Left lobe of liver (tissue), 2 donors: ENCODE results near the gene CDK2AP2. TPM values are rescaled to one million over a fixed set of nuclear protein-coding genes. Genes with fewer than 3 reads are reported as not detected.
A peak's percentile ranks its signal among the peaks of the same experiment; 100 is the strongest.
"Not testable (repeated sequence)": the region's sequence is repeated elsewhere in the genome, so short reads cannot be mapped to it uniquely, and the experiment has no call there.

ENCODE experiments used
- ATAC-seq: fragments of 200-7000 bp; cut with Tn5 transposase; one replicate; pipeline ENCODE4 v1.9.1; 2020; ENCODE audit warnings: mild to moderate bottlenecking, moderate library complexity
- DNase-seq: peaks from one replicate; pipeline ENCODE4 v3.0.0-alpha.2; 2020; ENCODE audit warnings: low spot score
- total RNA-seq: library from RNA; stranded (reverse); gene quantifications from one replicate; pipeline ENCODE4 v1.2.1, GENCODE V29; 2021
- donor health status: DM: no; HTN: no; CAD: no; lungs with moderate emphysema.
- donor health status: DM: no; HTN: yes; CAD: no.

Gene CDK2AP2
- total RNA-seq, 1 donor from 2014 or later: 67.4 TPM

DNA sequence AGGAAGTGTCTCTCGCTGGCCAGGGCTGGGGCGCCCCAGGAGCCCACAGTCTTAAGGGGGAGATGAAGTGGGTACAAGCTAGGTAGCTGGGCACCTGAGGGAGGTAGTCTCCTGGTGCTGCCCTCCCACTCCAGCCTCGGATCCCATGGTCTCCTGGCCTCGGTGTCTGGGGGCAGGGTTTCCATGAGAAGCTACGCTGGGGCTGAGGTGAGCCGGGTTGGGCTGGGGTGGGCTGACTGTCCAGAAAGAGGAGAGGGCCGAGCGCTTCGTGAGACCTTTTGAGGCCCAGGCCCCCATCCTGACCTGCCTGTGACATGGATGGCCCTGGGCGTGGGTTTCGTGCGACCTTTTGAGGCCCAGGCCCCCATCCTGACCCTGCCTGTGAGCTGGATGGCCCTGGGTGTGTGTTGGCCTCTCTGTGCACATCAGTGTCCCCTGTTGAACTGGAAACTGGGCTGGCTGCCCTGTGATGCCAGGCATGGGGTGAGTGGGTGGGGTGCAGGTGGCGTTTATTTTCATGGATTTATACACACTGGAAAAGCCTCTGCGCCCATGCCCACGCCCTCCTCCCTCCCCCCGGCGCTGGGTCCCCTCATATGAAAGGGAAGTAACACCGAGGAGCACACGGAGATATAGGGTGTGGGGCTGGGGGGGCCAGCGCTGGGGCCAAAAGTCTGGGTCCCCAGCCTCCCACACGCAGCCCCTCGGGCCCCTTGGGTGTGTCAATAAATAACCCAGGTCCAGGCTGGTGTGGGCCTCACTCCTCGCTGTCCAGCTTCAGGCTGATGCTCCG, 16.5 kb downstream of the CDK2AP2 start:
- ATAC-seq (no peak), DNase-seq (no peak)

DNA sequence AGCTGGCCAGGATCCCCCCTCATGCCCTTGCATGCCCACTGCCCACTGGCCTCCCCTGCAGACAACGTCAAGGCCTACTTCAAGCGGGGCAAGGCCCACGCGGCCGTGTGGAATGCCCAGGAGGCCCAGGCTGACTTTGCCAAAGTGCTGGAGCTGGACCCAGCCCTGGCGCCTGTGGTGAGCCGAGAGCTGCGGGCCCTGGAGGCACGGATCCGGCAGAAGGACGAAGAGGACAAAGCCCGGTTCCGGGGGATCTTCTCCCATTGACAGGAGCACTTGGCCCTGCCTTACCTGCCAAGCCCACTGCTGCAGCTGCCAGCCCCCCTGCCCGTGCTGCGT, 17.3 kb downstream of the CDK2AP2 start:
- ATAC-seq: no peak
- DNase-seq: no peak

DNA sequence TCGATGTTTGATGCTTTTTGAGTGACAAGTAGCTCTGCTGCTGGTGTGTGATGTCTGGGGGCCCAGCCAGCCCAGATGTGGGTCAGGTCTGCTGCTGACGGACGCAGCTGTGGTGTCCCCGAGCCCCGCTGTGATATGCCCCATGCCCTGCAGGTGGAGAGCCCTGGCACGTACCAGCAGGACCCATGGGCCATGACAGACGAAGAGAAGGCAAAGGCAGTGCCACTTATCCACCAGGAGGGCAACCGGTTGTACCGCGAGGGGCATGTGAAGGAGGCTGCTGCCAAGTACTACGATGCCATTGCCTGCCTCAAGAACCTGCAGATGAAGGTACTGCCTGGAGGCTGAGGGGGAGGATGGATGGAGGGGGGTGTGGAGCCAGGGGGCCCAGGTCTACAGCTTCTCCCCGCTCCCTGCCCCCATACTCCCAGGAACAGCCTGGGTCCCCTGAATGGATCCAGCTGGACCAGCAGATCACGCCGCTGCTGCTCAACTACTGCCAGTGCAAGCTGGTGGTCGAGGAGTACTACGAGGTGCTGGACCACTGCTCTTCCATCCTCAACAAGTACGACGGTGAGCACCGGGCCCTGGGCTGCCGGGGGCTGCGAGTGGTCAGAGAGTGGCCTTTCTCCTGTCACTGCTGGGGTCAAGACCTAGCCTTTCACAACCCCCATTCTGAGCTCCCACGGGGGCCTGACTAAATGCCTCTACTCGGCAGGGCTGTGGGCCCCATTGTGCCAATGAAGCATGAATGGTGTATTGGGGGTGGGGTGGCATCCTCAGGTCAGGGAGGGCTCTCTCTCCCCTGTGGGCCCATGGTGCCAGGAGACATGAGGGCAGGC, 17.9 kb downstream of the CDK2AP2 start:
- DNase-seq (no peak), ATAC-seq (no peak)

DNA sequence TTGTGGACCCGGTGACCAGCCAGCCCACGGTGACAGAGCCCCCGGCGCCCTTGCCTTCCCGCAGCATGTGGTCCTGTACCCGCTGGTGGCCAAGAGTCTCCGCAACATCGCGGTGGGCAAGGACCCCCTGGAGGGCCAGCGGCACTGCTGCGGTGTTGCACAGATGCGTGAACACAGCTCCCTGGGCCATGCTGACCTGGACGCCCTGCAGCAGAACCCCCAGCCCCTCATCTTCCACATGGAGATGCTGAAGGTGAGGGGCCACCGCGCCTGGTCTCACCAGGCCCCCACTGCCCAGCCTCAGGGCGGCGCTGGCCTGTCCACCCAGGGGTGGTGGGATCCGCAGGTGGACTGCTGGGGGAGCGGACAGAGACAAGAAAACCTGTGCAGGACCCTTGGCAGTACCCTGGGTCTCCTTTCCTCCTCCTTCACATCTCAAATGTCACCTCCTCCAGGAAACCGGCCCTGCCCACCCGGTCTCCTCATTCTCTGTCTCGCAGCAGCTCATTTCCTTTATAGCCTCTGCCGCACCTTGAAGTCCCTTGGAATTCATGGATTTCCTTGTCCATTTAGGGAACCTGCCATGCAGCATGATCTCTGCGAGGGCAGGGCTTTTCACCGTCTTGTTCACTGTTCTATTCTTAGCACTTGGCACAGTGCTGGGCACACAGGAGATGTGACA, 18.6 kb downstream of the CDK2AP2 start:
- ATAC-seq (no peak), DNase-seq (no peak)

DNA sequence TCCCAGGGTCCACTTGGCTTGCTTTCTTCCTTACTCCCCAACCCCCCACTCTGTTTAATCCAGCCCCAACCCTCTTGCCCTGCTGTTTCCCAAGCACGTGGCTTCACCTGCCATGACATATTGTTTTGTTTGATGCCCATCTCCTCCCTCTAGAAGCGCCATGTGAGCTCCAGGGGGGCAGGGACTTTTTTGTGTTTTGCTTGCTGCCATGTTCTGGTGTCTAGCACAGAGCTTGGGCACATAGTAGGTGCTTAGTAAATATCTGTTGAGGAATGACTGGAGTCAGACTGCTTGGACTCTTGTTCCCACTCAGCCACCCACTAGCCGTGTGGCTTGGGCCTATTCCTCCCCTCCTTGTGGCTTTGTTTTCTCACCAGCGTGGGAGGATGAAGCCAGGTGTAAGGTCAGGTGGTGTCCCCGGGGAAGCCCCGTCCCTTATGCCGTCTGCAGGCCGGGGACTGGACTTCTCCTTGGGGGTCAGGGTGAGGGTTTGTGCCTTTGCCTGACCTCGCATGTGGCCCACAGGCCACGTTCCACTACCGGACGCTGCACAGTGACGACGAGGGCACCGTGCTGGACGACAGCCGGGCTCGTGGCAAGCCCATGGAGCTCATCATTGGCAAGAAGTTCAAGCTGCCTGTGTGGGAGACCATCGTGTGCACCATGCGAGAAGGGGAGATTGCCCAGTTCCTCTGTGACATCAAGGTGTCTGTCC, 21.3 kb downstream of the CDK2AP2 start:
- DNase-seq (no peak), ATAC-seq (no peak)

DNA sequence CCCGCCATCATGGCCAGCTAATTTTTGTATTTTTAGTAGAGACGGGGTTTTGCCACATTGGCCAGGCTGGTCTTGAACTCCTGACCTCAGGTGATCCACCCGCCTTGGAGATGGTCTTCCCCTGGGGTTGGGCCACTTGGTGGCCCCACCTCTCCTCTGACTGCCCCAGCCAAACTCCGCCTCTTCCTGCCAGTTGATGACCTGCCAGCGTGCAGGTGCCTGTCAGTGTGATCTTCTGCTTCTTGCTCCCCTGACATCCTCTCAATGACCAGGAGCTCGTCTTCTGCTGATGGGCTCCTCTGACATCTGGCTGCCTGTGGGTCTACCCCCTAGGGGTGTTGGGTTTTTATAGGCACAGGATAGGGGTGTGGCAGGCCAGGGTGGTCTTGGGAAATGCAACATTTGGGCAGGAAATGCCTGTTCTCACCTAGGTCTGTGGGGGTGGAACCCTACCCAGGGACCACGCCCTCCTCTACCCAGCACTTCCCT, 22.0 kb downstream of the CDK2AP2 start:
- not testable (repeated sequence) for ATAC-seq, DNase-seq

DNA sequence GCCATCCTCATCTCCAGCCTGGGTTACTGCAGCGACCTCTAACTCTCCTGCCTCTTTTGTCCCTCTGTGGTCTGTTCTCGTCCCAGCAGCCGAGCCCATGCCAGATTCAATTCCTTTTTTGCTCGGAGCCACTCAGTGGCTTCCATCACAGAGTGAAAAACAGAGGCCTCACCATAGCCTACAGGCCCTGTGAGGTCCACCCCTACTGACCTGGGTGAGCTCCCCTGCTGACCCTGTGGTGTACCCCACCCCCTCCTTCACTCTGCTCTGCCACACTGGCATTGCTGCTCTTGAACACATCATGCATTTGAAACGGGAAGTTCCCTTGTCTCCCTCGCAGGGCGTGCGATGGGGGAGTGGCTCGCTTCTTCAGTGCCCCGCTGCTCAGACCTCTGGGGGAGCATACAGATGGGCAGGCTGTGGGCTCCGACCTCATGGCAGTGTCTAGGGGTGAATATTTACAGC, 23.1 kb downstream of the CDK2AP2 start:
- ATAC-seq (no peak), DNase-seq (no peak)

DNA sequence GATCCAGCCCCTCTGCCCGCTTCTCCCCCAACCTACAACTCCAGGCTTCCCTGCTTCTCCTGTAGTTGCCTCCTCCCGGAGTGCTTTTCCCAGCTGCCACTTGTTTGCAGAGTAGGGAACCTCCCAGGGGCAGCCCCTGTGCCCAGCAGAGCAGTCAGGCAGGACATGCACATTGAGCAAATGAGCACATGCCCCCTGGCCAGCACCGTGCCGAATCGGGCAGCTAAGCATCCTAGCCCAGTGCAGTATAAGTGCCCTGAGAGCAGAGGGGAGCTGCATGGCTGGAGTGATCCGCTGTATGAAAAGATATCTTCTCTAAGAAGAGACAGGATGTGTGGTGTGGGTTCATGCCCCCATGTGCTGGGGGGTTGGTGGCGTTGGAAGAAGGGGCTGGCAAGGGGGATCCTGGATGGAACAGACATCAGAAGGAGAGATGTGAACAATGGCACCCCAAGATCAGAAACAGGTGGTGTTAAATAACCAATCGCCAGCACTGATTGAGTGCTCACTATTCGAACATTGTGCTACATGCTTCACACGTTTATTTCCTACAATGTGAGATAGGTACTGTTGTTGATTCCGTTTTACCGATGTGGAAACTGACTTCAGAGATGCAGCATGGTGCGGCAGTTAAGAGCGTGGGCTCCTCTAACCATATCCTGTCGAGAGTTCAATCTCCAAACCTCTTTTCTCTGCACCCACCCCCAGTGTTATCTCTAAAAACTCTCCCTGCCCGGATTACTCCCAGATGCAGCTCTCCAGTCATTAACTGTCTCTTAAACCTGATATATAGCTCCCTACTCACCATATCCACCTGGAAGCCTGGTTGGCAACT, 23.9 kb downstream of the CDK2AP2 start:
- ATAC-seq: no peak
- no peak for DNase-seq

DNA sequence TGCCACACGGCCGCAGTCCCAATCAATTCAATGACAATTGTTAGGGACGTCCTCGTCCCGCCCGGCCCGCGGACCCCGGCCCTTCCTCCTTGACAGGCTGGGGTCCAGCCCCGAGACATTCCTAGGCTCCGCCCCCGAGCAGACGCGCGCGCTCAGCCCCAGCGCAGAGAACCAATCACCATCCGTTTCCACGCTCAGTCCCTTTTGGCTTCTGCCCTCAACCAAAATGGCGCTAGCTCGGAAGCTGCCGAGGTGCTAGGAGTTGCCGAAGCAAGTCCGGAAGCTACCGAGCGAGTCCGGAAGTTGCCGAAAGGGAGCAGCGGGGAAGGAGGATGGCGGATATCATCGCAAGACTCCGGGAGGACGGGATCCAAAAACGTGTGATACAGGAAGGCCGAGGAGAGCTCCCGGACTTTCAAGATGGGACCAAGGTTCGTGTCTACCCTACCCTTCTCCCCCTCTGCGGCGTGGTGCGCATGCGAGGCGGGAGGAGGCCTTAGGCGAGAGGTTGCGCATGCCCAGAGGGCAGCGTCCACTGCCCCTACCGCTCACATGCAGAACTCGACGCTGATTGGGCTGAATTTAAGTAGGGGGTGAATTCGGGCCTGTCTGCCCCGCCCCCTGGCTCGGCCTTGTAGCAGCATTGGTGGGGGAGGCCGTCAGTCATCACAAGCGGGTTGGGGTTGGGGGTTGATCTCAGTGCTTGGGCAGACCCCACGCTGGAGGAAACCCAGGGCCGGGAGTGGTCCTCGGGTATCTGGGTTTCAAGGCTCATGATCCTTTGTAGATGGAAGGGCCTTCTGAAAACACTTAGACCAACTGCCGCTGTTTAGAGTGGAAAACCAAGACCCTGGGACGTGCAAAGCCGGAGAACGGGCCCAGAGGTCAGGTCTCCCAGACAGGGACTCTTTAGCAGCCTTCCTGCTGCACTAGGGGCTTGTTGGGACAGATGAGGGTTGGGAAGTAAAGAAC, 24.8 kb downstream of the CDK2AP2 start, which contains the start of gene AIP:
AIP (plus strand) TSS at position 200 of the 972 bp plus-strand sequence; CDS start at position 333, 133 bp downstream.
- ATAC-seq: peak; percentile 98
- DNase-seq: peak; percentile 98

DNA sequence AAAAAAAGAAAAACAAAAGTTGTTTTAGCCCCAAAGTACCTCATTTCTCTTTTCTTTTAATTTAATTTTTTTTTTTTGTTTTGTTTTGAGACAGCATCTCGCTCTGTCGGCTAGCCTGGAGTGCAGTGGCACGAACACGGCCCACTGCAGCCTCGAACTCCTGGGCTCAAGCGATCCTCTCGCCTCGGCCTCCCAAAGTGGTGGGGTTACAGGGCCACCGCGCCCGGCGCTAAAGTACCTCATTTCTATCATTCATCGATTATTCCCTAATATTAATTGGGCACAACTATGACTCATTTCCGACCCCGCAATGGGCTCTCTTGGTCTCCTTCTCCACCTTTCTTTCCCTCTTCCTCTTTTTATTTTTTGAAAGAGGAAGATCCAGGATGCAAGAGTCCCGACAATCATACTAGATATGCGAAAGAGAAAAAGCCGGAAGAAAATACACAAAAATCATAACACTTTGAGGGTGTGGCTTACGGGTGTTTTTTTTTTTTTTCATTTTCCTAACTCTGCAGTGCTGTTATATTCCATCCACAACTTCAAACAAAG, 25.6 kb downstream of the CDK2AP2 start:
- ATAC-seq (no peak), DNase-seq (no peak)

DNA sequence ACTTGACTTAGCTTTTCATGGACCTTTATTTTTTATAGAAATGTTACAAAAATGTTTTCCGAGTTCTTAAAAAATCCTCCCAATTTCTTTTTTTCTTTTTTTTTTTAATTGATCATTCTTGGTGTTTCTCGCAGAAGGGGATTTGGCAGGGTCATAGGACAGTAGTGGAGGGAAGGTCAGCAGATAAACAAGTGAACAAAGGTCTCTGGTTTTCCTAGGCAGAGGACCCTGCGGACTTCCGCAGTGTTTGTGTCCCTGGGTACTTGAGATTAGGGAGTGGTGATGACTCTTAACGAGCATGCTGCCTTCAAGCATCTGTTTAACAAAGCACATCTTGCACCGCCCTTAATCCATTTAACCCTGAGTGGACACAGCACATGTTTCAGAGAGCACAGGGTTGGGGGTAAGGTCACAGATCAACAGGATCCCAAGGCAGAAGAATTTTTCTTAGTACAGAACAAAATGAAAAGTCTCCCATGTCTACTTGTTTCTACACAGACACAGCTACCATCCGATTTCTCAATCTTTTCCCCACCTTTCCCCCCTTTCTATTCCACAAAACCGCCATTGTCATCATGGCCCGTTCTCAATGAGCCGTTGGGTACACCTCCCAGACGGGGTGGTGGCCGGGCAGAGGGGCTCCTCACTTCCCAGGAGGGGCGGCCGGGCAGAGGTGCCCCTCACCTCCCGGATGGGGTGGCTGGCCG, 30.5 kb downstream of the CDK2AP2 start:
- ATAC-seq: not testable (repeated sequence)

DNA sequence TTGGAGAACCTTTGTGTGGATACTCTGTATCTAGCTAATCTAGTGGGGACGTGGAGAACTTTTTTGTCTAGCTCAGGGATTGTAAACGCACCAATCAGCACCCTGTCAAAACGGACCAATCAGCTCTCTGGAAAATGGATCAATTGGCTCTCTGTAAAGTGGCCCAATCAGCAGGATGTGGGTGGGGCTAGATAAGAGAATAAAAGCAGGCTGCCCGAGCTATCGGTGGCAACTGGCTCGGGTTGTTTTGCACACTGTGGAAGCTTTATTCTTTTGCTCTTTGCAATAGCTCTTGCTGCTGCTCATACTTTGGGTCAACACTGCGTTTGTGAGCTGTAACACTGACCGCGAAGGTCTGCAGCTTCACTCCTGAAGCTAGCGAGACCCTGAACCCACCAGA, 31.3 kb downstream of the CDK2AP2 start:
- not testable (repeated sequence) for ATAC-seq

More for the DNA sequence above, 30.5 kb downstream of the CDK2AP2 start:
- not testable (repeated sequence) for DNase-seq

DNA sequence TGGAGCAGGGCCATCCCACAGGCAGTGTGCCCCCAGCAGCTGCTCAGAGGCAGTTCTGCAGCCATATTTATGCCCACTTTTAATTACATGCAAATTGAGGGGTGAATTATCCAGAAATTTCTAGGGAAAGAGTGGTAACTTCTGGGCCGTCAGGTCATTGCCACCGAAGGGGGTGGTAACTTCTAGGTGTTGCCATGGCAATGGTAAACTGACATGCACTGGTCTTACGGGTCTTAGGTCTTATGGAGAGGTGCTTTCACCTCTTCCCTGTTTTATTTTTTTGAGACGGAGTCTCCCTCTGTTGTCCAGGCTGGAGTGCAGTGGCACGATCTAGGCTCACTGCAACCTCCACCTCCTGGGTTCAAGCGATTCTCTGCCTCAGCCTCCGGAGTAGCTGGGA, 35.1 kb downstream of the CDK2AP2 start:
- DNase-seq (no peak), ATAC-seq (no peak)

More for the DNA sequence above, 31.3 kb downstream of the CDK2AP2 start:
- not testable (repeated sequence) for DNase-seq

DNA sequence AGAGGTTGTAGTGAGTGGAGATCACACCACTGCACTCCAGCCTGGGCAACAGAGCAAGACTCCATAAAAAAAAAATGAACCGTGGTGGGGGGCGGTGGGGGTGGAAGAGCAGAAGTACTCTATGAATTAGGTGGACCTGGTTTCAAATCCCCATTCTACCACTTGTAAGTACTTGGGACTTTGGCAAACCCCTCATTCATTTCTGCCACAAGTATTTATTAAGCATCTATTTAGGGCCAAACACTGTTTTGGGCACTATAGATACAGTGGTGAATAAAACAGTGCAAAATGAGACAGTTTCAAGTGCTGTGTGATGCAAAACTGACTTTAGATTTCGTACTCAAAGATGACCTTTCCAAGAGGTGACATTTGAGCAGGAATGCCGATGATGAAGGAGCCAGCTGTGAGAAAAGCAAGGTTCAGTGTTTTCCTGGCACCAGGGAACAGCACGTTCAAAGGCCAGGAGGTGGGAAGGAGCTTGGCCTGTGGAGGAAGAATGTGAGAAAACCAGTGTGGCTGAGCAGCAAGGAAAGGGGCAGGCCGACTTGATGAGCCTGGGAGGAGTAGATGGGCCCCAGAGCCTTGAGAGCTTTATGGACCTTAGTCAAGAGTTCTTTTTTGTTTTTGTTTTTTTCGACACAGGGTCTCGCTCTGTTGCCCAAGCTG, 37.5 kb downstream of the CDK2AP2 start:
- DNase-seq (no peak), ATAC-seq (no peak)

DNA sequence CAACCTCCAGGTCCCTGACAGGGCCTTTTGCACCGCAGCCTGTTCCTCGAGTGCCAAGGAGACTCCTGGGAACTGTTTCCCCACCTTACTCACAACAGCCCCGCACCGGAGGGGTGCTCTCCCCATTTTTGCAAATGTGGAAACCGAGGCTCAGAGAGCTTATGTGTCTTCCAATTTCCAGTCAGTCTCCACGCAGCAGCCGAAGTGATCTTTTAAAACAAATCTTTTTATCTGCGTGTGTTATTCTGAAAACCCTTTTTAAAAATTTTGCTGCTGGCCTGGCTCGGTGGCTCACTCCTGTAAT, 38.5 kb downstream of the CDK2AP2 start:
- DNase-seq (no peak), ATAC-seq (no peak)

DNA sequence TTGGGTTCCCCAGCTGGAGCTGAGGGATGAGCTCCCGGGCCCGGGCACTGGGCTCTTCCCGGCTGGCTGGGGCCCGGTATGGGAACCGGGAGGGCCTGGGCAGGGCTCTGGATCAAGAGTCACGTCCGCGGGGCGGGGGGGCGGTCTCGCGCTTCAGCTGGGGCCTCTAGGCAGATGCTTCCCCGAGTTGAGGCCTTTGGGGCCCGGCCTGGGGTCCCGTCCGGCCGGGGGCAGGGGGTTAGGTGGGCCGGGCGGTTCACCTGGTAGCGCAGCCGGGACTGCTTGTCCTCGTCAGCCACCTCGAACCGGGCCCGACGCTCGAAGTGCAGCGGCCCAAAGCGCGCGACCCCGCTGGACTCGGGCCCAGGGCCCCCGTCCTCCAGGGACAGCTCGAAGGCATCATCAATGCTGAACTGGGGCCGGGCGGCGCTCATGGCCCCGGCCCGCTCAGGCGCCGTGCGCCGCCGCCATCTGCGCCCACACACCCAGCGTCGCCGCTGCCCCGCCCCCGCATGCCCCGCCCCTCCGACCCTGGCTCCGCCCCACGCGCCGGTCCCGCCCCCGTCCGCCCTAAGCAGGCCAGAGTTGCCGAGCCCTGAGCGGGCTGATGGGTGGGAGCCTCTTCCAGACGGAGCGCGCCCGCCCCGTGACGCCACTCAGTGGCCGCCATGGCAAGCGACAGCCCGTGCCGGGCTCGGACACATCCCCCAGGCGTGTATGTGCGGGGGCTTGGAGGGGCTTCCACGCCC, 39.0 kb downstream of the CDK2AP2 start, which contains the start of gene TMEM134:
TMEM134 (minus strand) TSS at position 493 of the 749 bp plus-strand sequence; CDS start at position 434, 59 bp downstream.
- DNase-seq: peak; percentile 93
- ATAC-seq: peak; percentile 80
